Breast epithelium (tissue), 4 donors: ENCODE results near the gene TPBG. TPM values are rescaled to one million over a fixed set of nuclear protein-coding genes. Genes with fewer than 3 reads are reported as not detected.
A peak's percentile ranks its signal among the peaks of the same experiment; 100 is the strongest.

Experiments
- DNase-seq, 2 donors: peaks; one replicate each; pipeline ENCODE4 v3.0.0-alpha.2; 2019; ENCODE audit warnings: low spot score in 2 of 2
- H3K27ac ChIP-seq, 2 donors: fragments of 200-600 bp; sonication (generic) in 1 of 2; one replicate each; pipeline ENCODE4 v1.5.1; 2016 to 2019; ENCODE audit warnings: mild to moderate bottlenecking in 1 of 2
- H3K27me3 ChIP-seq, 2 donors: fragments of 200-600 bp; sonication (generic) in 1 of 2; one replicate each; pipeline versions ENCODE4 v1.5.1 to v1.6.0; 2017 to 2019; ENCODE audit warnings: control low read depth in 1 of 2, mild to moderate bottlenecking in 1 of 2
- H3K36me3 ChIP-seq: fragments of 200-600 bp; one replicate; pipeline ENCODE4 v1.5.1; 2019
- H3K4me1 ChIP-seq, 2 donors: fragments of 200-600 bp; sonication (generic); one replicate each; pipeline ENCODE4 v1.5.1; 2016 to 2019; ENCODE audit warnings: control low read depth in 1 of 2
- H3K4me3 ChIP-seq, 3 donors: fragments of 200-600 bp; sonication (generic); 1 replicate in 2 of 3; 2 replicates in 1 of 3; pipeline ENCODE4 v1.5.1; 2016 to 2019; ENCODE audit warnings: mild to moderate bottlenecking in 3 of 3, moderate library complexity in 2 of 3
- H3K9me3 ChIP-seq, 2 donors: fragments of 200-600 bp; sonication (generic) in 1 of 2; one replicate each; pipeline ENCODE4 v1.5.1; 2016 to 2019; ENCODE audit warnings: control low read depth in 1 of 2
- CTCF ChIP-seq, 3 donors: fragments of 450-650 bp; IDR thresholded peaks; one replicate each; pipeline ENCODE4 v1.5.1; 2016 to 2017; ENCODE audit warnings: antibody characterized with exemption in 3 of 3, mild to moderate bottlenecking in 3 of 3, moderate library complexity in 3 of 3
- POLR2A ChIP-seq: fragments of 450-650 bp; IDR thresholded peaks from one replicate; pipeline ENCODE4 v1.6.1; 2016; ENCODE audit warnings: antibody characterized with exemption, mild to moderate bottlenecking, moderate library complexity
- POLR2AphosphoS5 ChIP-seq, 3 donors: sonication (generic); formaldehyde crosslinking; IDR thresholded peaks; one replicate each; pipeline ENCODE4 v1.6.1; 2017; ENCODE audit warnings: antibody characterized with exemption in 3 of 3
- intact Hi-C: fragments of 100-400 bp; cut with DNase I; formaldehyde crosslinking; loops from one replicate; pipeline ENCODE4 v1.15.1; 2023; ENCODE audit warnings: low total_unique reads
- total RNA-seq, 3 donors: library from RNA; depleted of rRNA; stranded (reverse); fragments of >200 nt; gene quantifications; one replicate each; pipeline ENCODE4 v1.1.0, GENCODE V29; 2016

TPBG gene
- total RNA-seq, 3 donors from 2014 or later = 20.8 to 73.2 (median 49.2) TPM

GRCh38 chr6:82365016-82365795 lies 1.6 kb downstream of the TPBG start:
- peak overlapping the region; percentile 82 to 86 (median 85) for H3K4me3 ChIP-seq
- H3K4me1 ChIP-seq = no peaks in the 10 kb centered on the region
- no peaks in the 10 kb centered on the region for H3K36me3 ChIP-seq
- intact Hi-C loops = no loop called here
- H3K27ac ChIP-seq = peak overlapping the region; percentile 88 to 94
- peak in 1 of 2 donors; percentile 53 for DNase-seq
- TF ChIP-seq CTCF (IDR thresholded peaks at IDR 0.05) = peak in 2 of 3 donors; percentile 20 to 24
- TF ChIP-seq POLR2AphosphoS5 (IDR thresholded peaks at IDR 0.05) = no peak
- no peak for TF ChIP-seq POLR2A
- no peaks in the 10 kb centered on the region for H3K9me3 ChIP-seq
- no peaks in the 10 kb centered on the region for H3K27me3 ChIP-seq

GRCh38 chr6:82367704-82368103 lies 4.1 kb downstream of the TPBG start:
- Histone ChIP-seq H3K27me3 (no peaks in the 10 kb centered on the region), H3K27ac (no peak overlapping the region), H3K4me1 (no peaks in the 10 kb centered on the region), H3K9me3 (no peaks in the 10 kb centered on the region), H3K4me3 (no peak overlapping the region), H3K36me3 (no peaks in the 10 kb centered on the region)
- intact Hi-C loops = no loop called here
- DNase-seq = no peak
- no peak for TF ChIP-seq CTCF (IDR thresholded peaks at IDR 0.05)
- TF ChIP-seq POLR2A = no peak
- TF ChIP-seq POLR2AphosphoS5 (IDR thresholded peaks at IDR 0.05) = no peak

- intact Hi-C loops = no loop called here
- no peaks in the 10 kb centered on the region for H3K36me3 ChIP-seq
- H3K4me1 ChIP-seq = no peaks in the 10 kb centered on the region
- H3K9me3 ChIP-seq = no peaks in the 10 kb centered on the region
- H3K27ac ChIP-seq = no peak overlapping the region
- H3K4me3 ChIP-seq = no peak overlapping the region
- TF ChIP-seq POLR2A = no peak
- TF ChIP-seq POLR2AphosphoS5 (IDR thresholded peaks at IDR 0.05) = no peak
- TF ChIP-seq CTCF (IDR thresholded peaks at IDR 0.05) = no peak
- no peaks in the 10 kb centered on the region for H3K27me3 ChIP-seq
- no peak for DNase-seq
Observed at GRCh38 chr6:82370788-82371187, 7.2 kb downstream of the TPBG start.

GRCh38 chr6:82371799-82372546 lies 8.4 kb downstream of the TPBG start:
- TF ChIP-seq CTCF (IDR thresholded peaks at IDR 0.05) = no peak
- no peak for TF ChIP-seq POLR2AphosphoS5 (IDR thresholded peaks at IDR 0.05)
- no peak for TF ChIP-seq POLR2A
- no peak overlapping the region for H3K27ac ChIP-seq
- DNase-seq = no peak
- no peaks in the 10 kb centered on the region for H3K36me3 ChIP-seq
- no peaks in the 10 kb centered on the region for H3K27me3 ChIP-seq
- H3K9me3 ChIP-seq = no peaks in the 10 kb centered on the region
- H3K4me1 ChIP-seq = no peaks in the 10 kb centered on the region
- no peak overlapping the region for H3K4me3 ChIP-seq
- intact Hi-C loops = no loop called here

- no peaks in the 10 kb centered on the region for H3K4me1 ChIP-seq
- no peak for TF ChIP-seq POLR2AphosphoS5 (IDR thresholded peaks at IDR 0.05)
- no peak for TF ChIP-seq CTCF (IDR thresholded peaks at IDR 0.05)
- no peak for TF ChIP-seq POLR2A
- DNase-seq = no peak
- H3K27me3 ChIP-seq = no peaks in the 10 kb centered on the region
- H3K9me3 ChIP-seq = no peaks in the 10 kb centered on the region
- no peak overlapping the region for H3K27ac ChIP-seq
- no peaks in the 10 kb centered on the region for H3K36me3 ChIP-seq
- intact Hi-C loops = no loop called here
- no peak overlapping the region for H3K4me3 ChIP-seq
Observed at GRCh38 chr6:82372656-82373055, 9.0 kb downstream of the TPBG start.
